HepG2 (cell line): ENCODE data around the gene SUSD3. TPM values are rescaled to one million over a fixed set of nuclear protein-coding genes. Genes with fewer than 3 reads are reported as not detected.

Experiments used
- AGO2 ChIP-seq: fragments of 200-400 bp; formaldehyde crosslinking; optimal IDR thresholded peaks from 2 replicates; pipeline ENCODE3; 2017; ENCODE audit warnings: mild to moderate bottlenecking, low read depth, low read length, moderate library complexity
- ARID2 ChIP-seq: sonication (generic); formaldehyde crosslinking; IDR thresholded peaks from 2 replicates; pipeline ENCODE4 v1.8.1; 2022; ENCODE audit warnings: mild to moderate bottlenecking, missing genetic modification reagents, borderline replicate concordance
- EHMT2 ChIP-seq: fragments of 200-600 bp; sonication (generic); IDR thresholded peaks from 2 replicates; pipeline ENCODE4 v1.7.0; 2017; ENCODE audit warnings: antibody characterized with exemption, low read depth, low read length, borderline replicate concordance
- FOXO1 ChIP-seq: sonication (generic); formaldehyde crosslinking; IDR thresholded peaks from 2 replicates; pipeline ENCODE4 v1.4.0; 2020; ENCODE audit warnings: missing genetic modification reagents
- IKZF1 ChIP-seq: fragments of 450-650 bp; IDR thresholded peaks from 2 replicates; pipeline ENCODE4 v1.7.1; 2016
- KDM2A ChIP-seq: sonication (generic); formaldehyde crosslinking; IDR thresholded peaks from 2 replicates; pipeline ENCODE4 v1.4.0; 2020; ENCODE audit warnings: low read depth, missing genetic modification reagents, borderline replicate concordance
- KLF12 ChIP-seq: sonication (generic); formaldehyde crosslinking; IDR thresholded peaks from 2 replicates; pipeline ENCODE4 v1.4.0; 2020; ENCODE audit warnings: missing genetic modification reagents, borderline replicate concordance
- NR2F1 ChIP-seq, 2 experiments: fragments of 450-650 bp in 1 of 2; formaldehyde crosslinking in 1 of 2; IDR thresholded peaks; 2 replicates each; pipeline versions ENCODE4 v1.5.0 to v1.6.1; 2016 to 2020; ENCODE audit warnings: mild to moderate bottlenecking in 1 of 2, missing compliant biosample characterization in 1 of 2, missing genetic modification reagents in 1 of 2, moderate library complexity in 1 of 2
- POLR2AphosphoS5 ChIP-seq: IDR thresholded peaks from 2 replicates; pipeline ENCODE4 v1.6.1; 2012; ENCODE audit warnings: low read depth, low read length
- ZNF317 ChIP-seq: sonication (generic); formaldehyde crosslinking; IDR thresholded peaks from 2 replicates; pipeline ENCODE4 v1.5.0; 2020; ENCODE audit warnings: mild to moderate bottlenecking, missing genetic modification reagents
- ZNF569 ChIP-seq: sonication (generic); formaldehyde crosslinking; IDR thresholded peaks from 2 replicates; pipeline ENCODE4 v1.5.0; 2020; ENCODE audit warnings: mild to moderate bottlenecking, missing genetic modification reagents, moderate library complexity, borderline replicate concordance
- ZNF615 ChIP-seq: sonication (generic); formaldehyde crosslinking; IDR thresholded peaks from 2 replicates; pipeline ENCODE4 v1.5.0; 2020; ENCODE audit warnings: mild to moderate bottlenecking, missing genetic modification reagents, borderline replicate concordance
- polyA plus RNA-seq, 8 experiments: library from polyadenylated mRNA; depleted of rRNA in 3 of 8; stranded (reverse) in 7 of 8; unstranded in 1 of 8; fragments of >200 nt; fragmentation: Illumina TruSeq in 4 of 8; extraction: Trizol in 4 of 8; gene quantifications; 2 replicates each; pipeline versions ENCODE4 v1.2.1 to v1.2.3, GENCODE V29; 2011 to 2016; ENCODE audit warnings: low read depth in 4 of 8, missing spikeins in 1 of 8, mixed read lengths in 1 of 8; ENCODE audit not compliant: insufficient read depth in 1 of 8
- total RNA-seq, 5 experiments: library from RNA; depleted of rRNA; stranded (reverse); fragments of >200 nt; fragmentation: Illumina TruSeq; extraction: Trizol; gene quantifications; 2 replicates each; pipeline ENCODE4 v1.2.3, GENCODE V29; 2016; ENCODE audit warnings: low read depth in 1 of 5
- TF ChIP-seq, protein P1 (sequence below): sonication (generic); formaldehyde crosslinking; IDR thresholded peaks from 2 replicates; pipeline ENCODE4 v1.4.0; 2020; ENCODE audit warnings: missing genetic modification reagents, borderline replicate concordance
- TF ChIP-seq, protein P2 (sequence below): sonication (generic); formaldehyde crosslinking; IDR thresholded peaks from 2 replicates; pipeline ENCODE4 v1.4.0; 2020; ENCODE audit warnings: missing genetic modification reagents
- TF ChIP-seq, protein P3 (sequence below): sonication (generic); formaldehyde crosslinking; IDR thresholded peaks from 2 replicates; pipeline ENCODE4 v1.8.0; 2022; ENCODE audit warnings: mild to moderate bottlenecking, missing genetic modification reagents
- TF ChIP-seq, protein P4 (sequence below): sonication (generic); formaldehyde crosslinking; IDR thresholded peaks from 2 replicates; pipeline ENCODE4 v1.8.0; 2022; ENCODE audit warnings: missing genetic modification reagents, mild to moderate bottlenecking, inconsistent platforms, borderline replicate concordance
- TF ChIP-seq, protein P5 (sequence below): sonication (generic); formaldehyde crosslinking; IDR thresholded peaks from 2 replicates; pipeline ENCODE4 v1.4.0; 2020; ENCODE audit warnings: missing genetic modification reagents

The SUSD3 gene
- total and polyA plus RNA-seq, 2 of the 13 experiments (the other 11 are each of a cell fraction or from before 2014, with no cell fraction given) = 7.0 to 9.1 TPM

DNA sequence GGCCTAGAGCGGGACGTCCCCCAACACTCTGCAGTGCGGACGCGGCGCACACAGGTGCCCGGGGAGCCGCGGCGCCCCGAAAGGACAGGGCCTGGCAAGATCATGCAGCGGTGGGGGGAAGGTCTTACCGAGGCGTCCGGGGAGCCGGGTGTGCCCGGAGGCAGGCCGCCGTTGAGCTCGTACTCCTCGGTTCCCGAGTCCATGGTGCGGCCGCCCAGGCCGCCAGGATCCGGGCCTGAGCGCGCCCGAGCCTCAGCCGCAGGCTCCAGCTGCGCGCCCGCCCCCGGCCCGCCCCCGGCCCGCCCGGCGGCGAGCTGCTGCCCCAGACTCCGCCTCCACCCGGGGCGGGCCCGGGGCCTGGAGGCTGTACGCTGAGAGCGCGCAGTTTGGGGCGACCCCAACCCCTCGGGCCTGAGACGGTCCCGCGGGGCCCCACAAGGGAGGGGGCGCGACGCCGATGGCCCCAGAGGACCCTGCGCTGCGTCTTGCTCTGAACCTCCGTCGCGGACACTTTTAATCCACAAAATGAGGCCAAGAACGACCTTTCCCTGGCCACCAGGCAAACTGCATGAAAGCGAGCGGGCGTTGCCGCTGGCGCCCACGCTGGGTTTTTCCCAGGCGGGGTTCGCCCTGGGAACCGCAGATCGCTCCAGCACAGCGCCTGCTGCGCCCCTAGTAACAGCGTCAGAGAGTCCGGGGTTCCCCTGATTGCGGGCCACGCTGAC lies 75.7 kb downstream of the SUSD3 start, which contains the start of gene NINJ1 (continued):
- TF ChIP-seq, protein P1, sequence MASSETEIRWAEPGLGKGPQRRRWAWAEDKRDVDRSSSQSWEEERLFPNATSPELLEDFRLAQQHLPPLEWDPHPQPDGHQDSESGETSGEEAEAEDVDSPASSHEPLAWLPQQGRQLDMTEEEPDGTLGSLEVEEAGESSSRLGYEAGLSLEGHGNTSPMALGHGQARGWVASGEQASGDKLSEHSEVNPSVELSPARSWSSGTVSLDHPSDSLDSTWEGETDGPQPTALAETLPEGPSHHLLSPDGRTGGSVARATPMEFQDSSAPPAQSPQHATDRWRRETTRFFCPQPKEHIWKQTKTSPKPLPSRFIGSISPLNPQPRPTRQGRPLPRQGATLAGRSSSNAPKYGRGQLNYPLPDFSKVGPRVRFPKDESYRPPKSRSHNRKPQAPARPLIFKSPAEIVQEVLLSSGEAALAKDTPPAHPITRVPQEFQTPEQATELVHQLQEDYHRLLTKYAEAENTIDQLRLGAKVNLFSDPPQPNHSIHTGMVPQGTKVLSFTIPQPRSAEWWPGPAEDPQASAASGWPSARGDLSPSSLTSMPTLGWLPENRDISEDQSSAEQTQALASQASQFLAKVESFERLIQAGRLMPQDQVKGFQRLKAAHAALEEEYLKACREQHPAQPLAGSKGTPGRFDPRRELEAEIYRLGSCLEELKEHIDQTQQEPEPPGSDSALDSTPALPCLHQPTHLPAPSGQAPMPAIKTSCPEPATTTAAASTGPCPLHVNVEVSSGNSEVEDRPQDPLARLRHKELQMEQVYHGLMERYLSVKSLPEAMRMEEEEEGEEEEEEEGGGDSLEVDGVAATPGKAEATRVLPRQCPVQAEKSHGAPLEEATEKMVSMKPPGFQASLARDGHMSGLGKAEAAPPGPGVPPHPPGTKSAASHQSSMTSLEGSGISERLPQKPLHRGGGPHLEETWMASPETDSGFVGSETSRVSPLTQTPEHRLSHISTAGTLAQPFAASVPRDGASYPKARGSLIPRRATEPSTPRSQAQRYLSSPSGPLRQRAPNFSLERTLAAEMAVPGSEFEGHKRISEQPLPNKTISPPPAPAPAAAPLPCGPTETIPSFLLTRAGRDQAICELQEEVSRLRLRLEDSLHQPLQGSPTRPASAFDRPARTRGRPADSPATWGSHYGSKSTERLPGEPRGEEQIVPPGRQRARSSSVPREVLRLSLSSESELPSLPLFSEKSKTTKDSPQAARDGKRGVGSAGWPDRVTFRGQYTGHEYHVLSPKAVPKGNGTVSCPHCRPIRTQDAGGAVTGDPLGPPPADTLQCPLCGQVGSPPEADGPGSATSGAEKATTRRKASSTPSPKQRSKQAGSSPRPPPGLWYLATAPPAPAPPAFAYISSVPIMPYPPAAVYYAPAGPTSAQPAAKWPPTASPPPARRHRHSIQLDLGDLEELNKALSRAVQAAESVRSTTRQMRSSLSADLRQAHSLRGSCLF (CRISPR knock-in tag) = no peak
- TF ChIP-seq KDM2A (CRISPR knock-in tag) (0 out of 2 replicates have a peak, but pooled peaks have one; percentile 35), ZNF615 (CRISPR knock-in tag) (no peak), EHMT2 (no peak), NR2F1 (CRISPR knock-in tag; IDR thresholded peaks at IDR 0.05) (no peak), ZNF569 (CRISPR knock-in tag) (no peak), ARID2 (CRISPR knock-in tag) (no peak), FOXO1 (CRISPR knock-in tag) (no peak), AGO2 (peak; percentile 48), POLR2AphosphoS5 (peak; percentile 80), KLF12 (CRISPR knock-in tag) (no peak), ZNF317 (CRISPR knock-in tag) (peak; percentile 26; the same call in 1 of the 2 replicates), IKZF1 (no peak)
- TF ChIP-seq, protein P2, sequence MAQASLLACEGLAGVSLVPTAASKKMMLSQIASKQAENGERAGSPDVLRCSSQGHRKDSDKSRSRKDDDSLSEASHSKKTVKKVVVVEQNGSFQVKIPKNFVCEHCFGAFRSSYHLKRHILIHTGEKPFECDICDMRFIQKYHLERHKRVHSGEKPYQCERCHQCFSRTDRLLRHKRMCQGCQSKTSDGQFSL (CRISPR knock-in tag) = no peak
- TF ChIP-seq, protein P3, sequence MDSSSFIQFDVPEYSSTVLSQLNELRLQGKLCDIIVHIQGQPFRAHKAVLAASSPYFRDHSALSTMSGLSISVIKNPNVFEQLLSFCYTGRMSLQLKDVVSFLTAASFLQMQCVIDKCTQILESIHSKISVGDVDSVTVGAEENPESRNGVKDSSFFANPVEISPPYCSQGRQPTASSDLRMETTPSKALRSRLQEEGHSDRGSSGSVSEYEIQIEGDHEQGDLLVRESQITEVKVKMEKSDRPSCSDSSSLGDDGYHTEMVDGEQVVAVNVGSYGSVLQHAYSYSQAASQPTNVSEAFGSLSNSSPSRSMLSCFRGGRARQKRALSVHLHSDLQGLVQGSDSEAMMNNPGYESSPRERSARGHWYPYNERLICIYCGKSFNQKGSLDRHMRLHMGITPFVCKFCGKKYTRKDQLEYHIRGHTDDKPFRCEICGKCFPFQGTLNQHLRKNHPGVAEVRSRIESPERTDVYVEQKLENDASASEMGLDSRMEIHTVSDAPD (CRISPR knock-in tag) = no peak
- TF ChIP-seq, protein P4, sequence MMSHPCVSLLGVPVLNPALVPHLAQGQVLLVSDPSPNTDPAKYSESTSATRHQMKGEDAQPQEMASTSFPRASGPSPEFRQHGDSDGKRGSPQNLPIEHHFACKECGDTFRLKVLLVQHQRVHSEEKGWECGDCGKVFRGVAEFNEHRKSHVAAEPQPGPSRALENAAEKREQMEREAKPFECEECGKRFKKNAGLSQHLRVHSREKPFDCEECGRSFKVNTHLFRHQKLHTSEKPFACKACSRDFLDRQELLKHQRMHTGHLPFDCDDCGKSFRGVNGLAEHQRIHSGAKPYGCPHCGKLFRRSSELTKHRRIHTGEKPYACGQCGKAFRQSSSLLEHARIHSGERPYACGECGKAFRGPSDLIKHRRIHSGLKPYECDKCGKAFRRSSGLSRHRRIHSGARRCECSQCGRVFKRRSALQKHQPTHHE = no peak
- TF ChIP-seq, protein P5, sequence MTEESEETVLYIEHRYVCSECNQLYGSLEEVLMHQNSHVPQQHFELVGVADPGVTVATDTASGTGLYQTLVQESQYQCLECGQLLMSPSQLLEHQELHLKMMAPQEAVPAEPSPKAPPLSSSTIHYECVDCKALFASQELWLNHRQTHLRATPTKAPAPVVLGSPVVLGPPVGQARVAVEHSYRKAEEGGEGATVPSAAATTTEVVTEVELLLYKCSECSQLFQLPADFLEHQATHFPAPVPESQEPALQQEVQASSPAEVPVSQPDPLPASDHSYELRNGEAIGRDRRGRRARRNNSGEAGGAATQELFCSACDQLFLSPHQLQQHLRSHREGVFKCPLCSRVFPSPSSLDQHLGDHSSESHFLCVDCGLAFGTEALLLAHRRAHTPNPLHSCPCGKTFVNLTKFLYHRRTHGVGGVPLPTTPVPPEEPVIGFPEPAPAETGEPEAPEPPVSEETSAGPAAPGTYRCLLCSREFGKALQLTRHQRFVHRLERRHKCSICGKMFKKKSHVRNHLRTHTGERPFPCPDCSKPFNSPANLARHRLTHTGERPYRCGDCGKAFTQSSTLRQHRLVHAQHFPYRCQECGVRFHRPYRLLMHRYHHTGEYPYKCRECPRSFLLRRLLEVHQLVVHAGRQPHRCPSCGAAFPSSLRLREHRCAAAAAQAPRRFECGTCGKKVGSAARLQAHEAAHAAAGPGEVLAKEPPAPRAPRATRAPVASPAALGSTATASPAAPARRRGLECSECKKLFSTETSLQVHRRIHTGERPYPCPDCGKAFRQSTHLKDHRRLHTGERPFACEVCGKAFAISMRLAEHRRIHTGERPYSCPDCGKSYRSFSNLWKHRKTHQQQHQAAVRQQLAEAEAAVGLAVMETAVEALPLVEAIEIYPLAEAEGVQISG (CRISPR knock-in tag) = no peak; the same call in none of the 2 replicates
